Measurements from ENCODE around the gene ZNF215. TPM values are rescaled to one million over a fixed set of nuclear protein-coding genes. Genes with fewer than 3 reads are reported as not detected.

ZNF215 gene
- total RNA-seq, 1 donor from 2014 or later = 1.8 TPM

Other genes starting within 250 kb of the ZNF215 start
- 121 and 132 TPM in 2 replicates for gene MRPL17, start 243.1 kb upstream of the ZNF215 start, total RNA-seq
- gene OR2AG2, start 154.4 kb upstream of the ZNF215 start, total RNA-seq = 0.23 and 0.47 TPM in 2 replicates
- not detected in 2 replicates for gene OR2AG1, start 143.4 kb upstream of the ZNF215 start, total RNA-seq
- 0.31 and 0.47 TPM in 2 replicates for gene OR6A2, start 126.7 kb upstream of the ZNF215 start, total RNA-seq
- not detected in 2 replicates for gene OR10A5, start 80.7 kb upstream of the ZNF215 start, total RNA-seq
- gene OR10A2, start 63.4 kb upstream of the ZNF215 start, total RNA-seq = not detected in 2 replicates
- not detected in 2 replicates for gene OR10A4, start 49.8 kb upstream of the ZNF215 start, total RNA-seq
- 0.34 and 0.56 TPM in 2 replicates for gene OR2D2, start 33.9 kb upstream of the ZNF215 start, total RNA-seq
- gene OR2D3, start 5.4 kb upstream of the ZNF215 start, total RNA-seq = not detected in 2 replicates
- gene ZNF214, start 93.9 kb downstream of the ZNF215 start, total RNA-seq = not detected in 2 replicates
- gene NLRP14, start 94.1 kb downstream of the ZNF215 start, total RNA-seq = 0.05 and 0.10 TPM in 2 replicates
- gene RBMXL2, start 162.6 kb downstream of the ZNF215 start, total RNA-seq = not detected in 2 replicates